Cardiac septum (tissue), 1 donor: Measurements from ENCODE around the gene RPL39. TPM values are rescaled to one million over a fixed set of nuclear protein-coding genes. Genes with fewer than 3 reads are reported as not detected.
A peak's percentile ranks its signal among the peaks of the same experiment; 100 is the strongest.
"Not testable (repeated sequence)": the region's sequence is repeated elsewhere in the genome, so short reads cannot be mapped to it uniquely, and the experiment has no call there.

ENCODE experiments used
- DNase-seq: peaks from one replicate; pipeline ENCODE4 v3.0.0-alpha.2; 2020; ENCODE audit warnings: low spot score
- intact Hi-C: fragments of 100-400 bp; cut with DNase I; formaldehyde crosslinking; loops from one replicate; pipeline ENCODE4 v1.14.0; 2022
- total RNA-seq: library from RNA; stranded (reverse); fragmentation: NEBNext Ultra II Directional; extraction: Animal tissue kit (Norgen Biotek cat#: 25700); gene quantifications from one replicate; pipeline ENCODE4 v1.2.1, GENCODE V29; 2021
- donor health status: DM: no; HTN: no; CAD: no.

Gene RPL39
- total RNA-seq, 1 donor from 2014 or later = 733 TPM

GRCh38 chrX:119768436-119768835 is 23.0 kb downstream of the RPL39 start:
- intact Hi-C loops = not testable (repeated sequence)

GRCh38 chrX:119763836-119764387 is 27.5 kb downstream of the RPL39 start:
- no peak for DNase-seq
- intact Hi-C loops = no loop called here

More at GRCh38 chrX:119768436-119768835, 23.0 kb downstream of the RPL39 start:
- DNase-seq = not testable (repeated sequence)

- intact Hi-C loops = no loop called here
- DNase-seq = no peak
Measured at GRCh38 chrX:119763181-119763580, 28.2 kb downstream of the RPL39 start.

- intact Hi-C loops = no loop called here
- DNase-seq = peak; percentile 51
Measured at GRCh38 chrX:119762718-119763117, 28.7 kb downstream of the RPL39 start.

- intact Hi-C loops = no loop called here
- DNase-seq = peak; percentile 17
Measured at GRCh38 chrX:119760026-119760877, 31.2 kb downstream of the RPL39 start.

- peak; percentile 71 for DNase-seq
- intact Hi-C loops = no loop called here
Measured at GRCh38 chrX:119759248-119759766, 32.1 kb downstream of the RPL39 start.

GRCh38 chrX:119758731-119759247 is 32.6 kb downstream of the RPL39 start:
- no peak for DNase-seq
- intact Hi-C loops = no loop called here

- intact Hi-C loops = no loop called here
- DNase-seq = peak; percentile 85
Measured at GRCh38 chrX:119757979-119758730, 33.3 kb downstream of the RPL39 start, which contains the start of gene SOWAHD. Gene SOWAHD (plus strand): TSS chrX:119758588. CDS start chrX:119758668, 80 bp downstream.

- intact Hi-C loops = no loop called here
- DNase-seq = peak; percentile 54
Measured at GRCh38 chrX:119757646-119757978, 33.8 kb downstream of the RPL39 start.

GRCh38 chrX:119756926-119757635 is 34.3 kb downstream of the RPL39 start:
- DNase-seq = peak; percentile 36
- intact Hi-C loops = no loop called here

- intact Hi-C loops = no loop called here
- peak; percentile 72 for DNase-seq
Measured at GRCh38 chrX:119755981-119756533, 35.4 kb downstream of the RPL39 start.

GRCh38 chrX:119753639-119754257 is 37.7 kb downstream of the RPL39 start:
- intact Hi-C loops = no loop called here
- DNase-seq = no peak

GRCh38 chrX:119753001-119753400 is 38.4 kb downstream of the RPL39 start:
- intact Hi-C loops = no loop called here
- peak; percentile 41 for DNase-seq

GRCh38 chrX:119750751-119751150 is 40.7 kb downstream of the RPL39 start:
- intact Hi-C loops = not testable (repeated sequence)
- DNase-seq = peak; percentile 36

- intact Hi-C loops = not testable (repeated sequence)
- DNase-seq = peak; percentile 19
Measured at GRCh38 chrX:119750131-119750530, 41.3 kb downstream of the RPL39 start.

GRCh38 chrX:119745283-119745848 is 46.1 kb downstream of the RPL39 start:
- peak; percentile 20 for DNase-seq
- intact Hi-C loops = no loop called here

GRCh38 chrX:119738742-119739141 is 52.7 kb downstream of the RPL39 start:
- peak; percentile 20 for DNase-seq
- intact Hi-C loops = no loop called here
